ENCODE data around the gene RTF1. TPM values are rescaled to one million over a fixed set of nuclear protein-coding genes. Genes with fewer than 3 reads are reported as not detected.
"Not testable (repeated sequence)": the region's sequence is repeated elsewhere in the genome, so short reads cannot be mapped to it uniquely, and the experiment has no call there.

Gene RTF1
- total RNA-seq, 1 experiment from 2014 or later, result 33.5 TPM

GRCh38 chr15:41445399-41445798 is 28.5 kb downstream of the RTF1 start:
- no peaks in the 10 kb centered on the region for H3K27me3 ChIP-seq (ENCODE audit: low read length)
- peaks cover 63% of the 10 kb centered on the region for H3K79me2 ChIP-seq (ENCODE audit: low read length)
- H3K9me3 ChIP-seq (ENCODE audit: low read length), result no peaks in the 10 kb centered on the region
- no peak overlapping the region for H2AFZ ChIP-seq (ENCODE audit: low read length)
- no peak overlapping the region for H3K4me3 ChIP-seq (ENCODE audit: low read length)
- DNase-seq, result no peak
- H3K27ac ChIP-seq (ENCODE audit: low read length), result no peak overlapping the region
- H3K4me2 ChIP-seq (ENCODE audit: low read depth, low read length, poor library complexity, severe bottlenecking), result no peak overlapping the region
- H3K9ac ChIP-seq (ENCODE audit: low read length), result no peak overlapping the region
- no peaks in the 10 kb centered on the region for H3K9me2 ChIP-seq (replicated peaks; ENCODE audit: insufficient read depth, low read length)
- no peaks in the 10 kb centered on the region for H3K4me1 ChIP-seq (ENCODE audit: low read length)
- no peaks in the 10 kb centered on the region for H4K20me1 ChIP-seq (ENCODE audit: insufficient read depth, low read depth, low read length)
- peaks cover 12% of the 10 kb centered on the region; the same call in 1 of the 2 replicates for H3K36me3 ChIP-seq (ENCODE audit: insufficient read depth, low read length)

DNA sequence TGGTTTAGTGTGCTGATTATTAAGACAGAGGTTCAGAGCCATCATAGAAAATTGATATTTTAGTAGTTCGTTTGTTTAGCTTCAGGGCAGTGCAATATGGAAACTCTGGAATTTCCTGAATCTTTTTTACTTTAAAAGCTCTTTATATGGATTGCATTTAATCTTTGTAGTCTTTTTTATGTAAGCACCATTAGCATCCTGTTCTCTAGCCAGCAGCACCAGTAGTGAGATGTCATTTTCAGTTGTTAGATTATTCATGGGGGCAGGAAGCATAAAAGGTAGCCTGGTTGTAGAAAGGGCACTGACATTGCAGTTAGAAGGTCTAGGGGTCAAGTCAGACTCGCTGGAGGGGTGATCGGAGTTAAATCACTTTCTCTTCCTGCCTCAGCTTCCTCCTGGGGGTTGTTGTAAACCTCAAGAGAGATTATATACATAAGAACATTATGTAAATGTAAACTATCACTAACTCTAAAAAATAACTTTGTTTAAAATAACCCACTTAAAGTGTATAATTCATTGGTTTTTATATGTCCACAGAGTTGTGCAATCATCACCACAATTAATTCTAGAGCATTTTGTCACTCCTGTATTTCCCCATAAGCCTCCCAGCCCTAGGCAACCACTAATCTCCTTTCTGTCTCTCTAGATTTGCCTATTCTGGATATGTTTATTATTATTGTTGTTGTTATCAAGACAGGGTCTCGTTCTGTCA is 45.3 kb downstream of the RTF1 start:
- H3K9ac ChIP-seq (ENCODE audit: low read length), result no peak overlapping the region
- no peak for DNase-seq
- H3K4me2 ChIP-seq (ENCODE audit: low read depth, low read length, poor library complexity, severe bottlenecking), result no peak overlapping the region
- H3K4me1 ChIP-seq (ENCODE audit: low read length), result peaks cover 5% of the 10 kb centered on the region
- no peaks in the 10 kb centered on the region for H3K9me3 ChIP-seq (ENCODE audit: low read length)
- H3K79me2 ChIP-seq (ENCODE audit: low read length), result peaks cover 23% of the 10 kb centered on the region
- no peaks in the 10 kb centered on the region for H3K27me3 ChIP-seq (ENCODE audit: low read length)
- H3K27ac ChIP-seq (ENCODE audit: low read length), result no peak overlapping the region
- H3K4me3 ChIP-seq (ENCODE audit: low read length), result no peak overlapping the region
- H2AFZ ChIP-seq (ENCODE audit: low read length), result no peak overlapping the region
- no peaks in the 10 kb centered on the region for H3K9me2 ChIP-seq (replicated peaks; ENCODE audit: insufficient read depth, low read length)
- H3K36me3 ChIP-seq (ENCODE audit: insufficient read depth, low read length), result peaks cover 41% of the 10 kb centered on the region
- no peaks in the 10 kb centered on the region; the same call in 1 of the 2 replicates for H4K20me1 ChIP-seq (ENCODE audit: insufficient read depth, low read depth, low read length)

DNA sequence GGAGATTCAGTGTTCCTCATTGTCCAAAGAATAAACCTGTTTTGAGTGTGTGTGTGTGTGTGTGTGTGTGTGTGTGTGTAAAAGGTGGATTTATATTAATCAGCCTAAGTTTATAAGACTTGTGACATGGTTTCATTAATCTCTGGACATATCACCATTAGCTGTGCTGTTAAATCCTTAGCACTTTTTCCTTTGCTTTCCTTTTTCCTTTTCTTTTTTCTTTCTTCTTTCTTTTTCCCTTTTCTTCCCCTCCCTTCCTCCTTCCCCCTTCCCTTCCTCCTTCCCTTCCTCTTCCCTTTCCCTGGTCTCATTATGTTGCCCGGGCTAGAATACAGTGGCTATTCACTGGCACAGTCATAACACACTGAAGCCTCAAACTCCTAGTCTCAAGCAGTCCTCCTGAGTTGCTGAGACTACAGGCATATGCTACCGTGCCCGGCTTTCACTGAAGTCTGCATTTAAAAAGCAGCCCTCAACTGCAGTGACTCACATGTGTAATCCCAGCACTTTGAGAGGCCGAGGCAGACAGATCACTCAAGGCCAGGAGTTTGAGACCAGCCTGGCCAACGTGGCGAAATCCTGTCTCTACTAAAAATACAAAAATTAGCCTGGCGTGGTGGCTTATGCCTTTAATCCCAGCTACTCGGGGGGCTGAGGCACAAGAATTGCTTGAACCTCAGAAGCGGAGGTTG is 48.1 kb downstream of the RTF1 start:
- H3K4me2 ChIP-seq (ENCODE audit: low read depth, low read length, poor library complexity, severe bottlenecking), result no peak overlapping the region
- H3K9ac ChIP-seq (ENCODE audit: low read length), result no peak overlapping the region
- no peak for DNase-seq
- H3K9me2 ChIP-seq (replicated peaks; ENCODE audit: insufficient read depth, low read length), result no peaks in the 10 kb centered on the region
- H3K4me1 ChIP-seq (ENCODE audit: low read length), result peaks cover 5% of the 10 kb centered on the region
- no peaks in the 10 kb centered on the region for H3K9me3 ChIP-seq (ENCODE audit: low read length)
- H3K79me2 ChIP-seq (ENCODE audit: low read length), result peaks cover 23% of the 10 kb centered on the region
- H2AFZ ChIP-seq (ENCODE audit: low read length), result no peak overlapping the region
- no peaks in the 10 kb centered on the region; the same call in 1 of the 2 replicates for H4K20me1 ChIP-seq (ENCODE audit: insufficient read depth, low read depth, low read length)
- no peak overlapping the region for H3K4me3 ChIP-seq (ENCODE audit: low read length)
- no peak overlapping the region for H3K27ac ChIP-seq (ENCODE audit: low read length)
- H3K27me3 ChIP-seq (ENCODE audit: low read length), result no peaks in the 10 kb centered on the region
- peaks cover 38% of the 10 kb centered on the region; the same call in 1 of the 2 replicates for H3K36me3 ChIP-seq (ENCODE audit: insufficient read depth, low read length)

DNA sequence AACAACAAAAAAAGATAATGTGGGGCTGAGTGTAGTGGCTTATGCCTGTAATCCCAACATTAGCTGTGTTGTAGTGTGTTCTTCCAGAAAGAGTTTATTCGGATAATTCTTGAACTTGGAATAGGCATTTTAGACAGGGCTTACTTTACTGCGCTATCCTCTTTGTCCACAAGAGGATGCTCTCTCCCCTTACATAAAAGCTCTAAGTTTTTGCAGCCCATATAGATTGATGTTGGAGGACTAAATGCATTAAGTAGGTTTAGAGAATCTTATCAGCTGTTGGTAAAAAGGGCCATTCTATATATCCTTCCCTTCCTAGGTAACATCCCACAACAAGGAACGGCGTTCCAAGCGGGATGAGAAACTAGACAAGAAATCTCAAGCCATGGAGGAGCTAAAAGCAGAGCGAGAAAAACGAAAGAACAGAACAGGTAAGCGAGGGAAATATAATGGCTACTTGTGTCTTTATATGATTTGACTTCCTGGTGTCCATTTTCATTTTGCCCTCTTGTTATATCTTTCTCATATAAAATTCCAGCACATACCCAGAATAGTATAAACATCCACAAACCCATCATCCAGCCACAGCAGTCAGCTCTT is 49.0 kb downstream of the RTF1 start:
- no peak overlapping the region for H3K4me2 ChIP-seq (ENCODE audit: low read depth, low read length, poor library complexity, severe bottlenecking)

DNA sequence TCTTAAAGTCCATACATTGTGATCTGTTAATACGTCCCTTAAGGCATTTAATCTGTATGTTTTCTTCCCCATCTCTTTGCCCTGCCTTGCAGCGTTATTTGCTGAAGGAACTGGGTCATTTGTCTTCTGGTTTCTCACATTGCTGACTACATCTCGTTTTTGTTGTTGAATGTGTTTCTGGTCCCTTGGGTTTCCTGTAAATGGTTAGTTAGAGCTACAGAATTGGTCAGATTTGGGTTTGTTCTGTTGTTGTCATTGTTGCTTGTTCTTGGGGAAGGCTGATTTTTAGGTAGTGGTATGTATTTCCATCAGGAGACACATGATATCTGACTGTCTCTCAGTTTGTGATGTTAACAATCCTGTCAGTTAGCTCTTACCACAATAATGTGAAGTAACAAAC is 49.8 kb downstream of the RTF1 start:
- Histone ChIP-seq H3K9me2 (replicated peaks; ENCODE audit: insufficient read depth, low read length) (no peaks in the 10 kb centered on the region), H3K27me3 (ENCODE audit: low read length) (no peaks in the 10 kb centered on the region), H2AFZ (ENCODE audit: low read length) (no peak overlapping the region), H3K9ac (ENCODE audit: low read length) (no peak overlapping the region), H3K27ac (ENCODE audit: low read length) (no peak overlapping the region), H3K4me1 (ENCODE audit: low read length) (peaks cover 5% of the 10 kb centered on the region), H3K4me2 (ENCODE audit: low read depth, low read length, poor library complexity, severe bottlenecking) (no peak overlapping the region), H3K9me3 (ENCODE audit: low read length) (no peaks in the 10 kb centered on the region), H3K4me3 (ENCODE audit: low read length) (no peak overlapping the region), H3K79me2 (ENCODE audit: low read length) (peaks cover 20% of the 10 kb centered on the region), H4K20me1 (ENCODE audit: insufficient read depth, low read depth, low read length) (no peaks in the 10 kb centered on the region; the same call in 1 of the 2 replicates), H3K36me3 (ENCODE audit: insufficient read depth, low read length) (peaks cover 45% of the 10 kb centered on the region)
- no peak for DNase-seq

More for the DNA sequence above, 49.0 kb downstream of the RTF1 start:
- Histone ChIP-seq H4K20me1 (ENCODE audit: insufficient read depth, low read depth, low read length) (no peaks in the 10 kb centered on the region; the same call in 1 of the 2 replicates), H3K27me3 (ENCODE audit: low read length) (no peaks in the 10 kb centered on the region), H3K36me3 (ENCODE audit: insufficient read depth, low read length) (peaks cover 41% of the 10 kb centered on the region; the same call in 1 of the 2 replicates), H2AFZ (ENCODE audit: low read length) (no peak overlapping the region), H3K4me1 (ENCODE audit: low read length) (peaks cover 5% of the 10 kb centered on the region), H3K4me3 (ENCODE audit: low read length) (no peak overlapping the region), H3K79me2 (ENCODE audit: low read length) (peaks cover 20% of the 10 kb centered on the region), H3K9ac (ENCODE audit: low read length) (no peak overlapping the region), H3K27ac (ENCODE audit: low read length) (no peak overlapping the region), H3K9me3 (ENCODE audit: low read length) (no peaks in the 10 kb centered on the region), H3K9me2 (replicated peaks; ENCODE audit: insufficient read depth, low read length) (no peaks in the 10 kb centered on the region)
- DNase-seq, result peak; percentile 80

- not testable (repeated sequence) for H3K27ac ChIP-seq (ENCODE audit: low read length); H3K4me2 ChIP-seq (ENCODE audit: low read depth, low read length, poor library complexity, severe bottlenecking); H3K9me3 ChIP-seq (ENCODE audit: low read length); H3K4me1 ChIP-seq (ENCODE audit: low read length); DNase-seq; H3K4me3 ChIP-seq (ENCODE audit: low read length); H3K9me2 ChIP-seq (replicated peaks; ENCODE audit: insufficient read depth, low read length); H3K79me2 ChIP-seq (ENCODE audit: low read length); H2AFZ ChIP-seq (ENCODE audit: low read length); H3K27me3 ChIP-seq (ENCODE audit: low read length); H4K20me1 ChIP-seq (ENCODE audit: insufficient read depth, low read depth, low read length); H3K9ac ChIP-seq (ENCODE audit: low read length)
- H3K36me3 ChIP-seq (ENCODE audit: insufficient read depth, low read length), result peaks cover 29% of the 10 kb centered on the region
Observed at GRCh38 chr15:41469644-41470043, 52.7 kb downstream of the RTF1 start.

DNA sequence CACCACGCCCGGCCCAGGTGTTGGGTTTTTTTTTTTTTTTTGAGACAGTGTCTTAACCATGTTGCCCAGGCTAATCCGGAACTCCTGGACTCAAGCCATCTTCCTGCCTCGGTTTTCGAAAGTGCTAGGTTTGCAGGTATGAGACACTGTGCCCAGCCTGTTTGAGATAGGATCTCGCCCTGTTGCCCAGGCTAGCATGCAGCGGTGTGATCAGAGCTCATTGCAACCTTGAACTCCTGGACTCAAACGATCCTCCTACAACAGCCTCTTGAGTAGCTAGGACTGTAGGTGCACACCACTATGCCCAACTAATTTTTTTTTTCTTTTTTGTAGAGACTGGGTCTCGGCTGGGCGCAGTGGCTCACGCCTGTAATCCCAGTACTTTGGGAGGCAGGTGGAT is 56.5 kb downstream of the RTF1 start:
- H2AFZ ChIP-seq (ENCODE audit: low read length), result no peak overlapping the region
- H3K27ac ChIP-seq (ENCODE audit: low read length), result no peak overlapping the region
- no peaks in the 10 kb centered on the region for H3K27me3 ChIP-seq (ENCODE audit: low read length)
- H3K4me2 ChIP-seq (ENCODE audit: low read depth, low read length, poor library complexity, severe bottlenecking), result no peak overlapping the region
- no peaks in the 10 kb centered on the region for H4K20me1 ChIP-seq (ENCODE audit: insufficient read depth, low read depth, low read length)
- no peaks in the 10 kb centered on the region for H3K9me2 ChIP-seq (replicated peaks; ENCODE audit: insufficient read depth, low read length)
- H3K9me3 ChIP-seq (ENCODE audit: low read length), result no peaks in the 10 kb centered on the region
- H3K36me3 ChIP-seq (ENCODE audit: insufficient read depth, low read length), result peaks cover 48% of the 10 kb centered on the region
- no peak for DNase-seq
- H3K9ac ChIP-seq (ENCODE audit: low read length), result no peak overlapping the region
- no peaks in the 10 kb centered on the region for H3K79me2 ChIP-seq (ENCODE audit: low read length)
- no peaks in the 10 kb centered on the region for H3K4me1 ChIP-seq (ENCODE audit: low read length)
- H3K4me3 ChIP-seq (ENCODE audit: low read length), result no peak overlapping the region

DNA sequence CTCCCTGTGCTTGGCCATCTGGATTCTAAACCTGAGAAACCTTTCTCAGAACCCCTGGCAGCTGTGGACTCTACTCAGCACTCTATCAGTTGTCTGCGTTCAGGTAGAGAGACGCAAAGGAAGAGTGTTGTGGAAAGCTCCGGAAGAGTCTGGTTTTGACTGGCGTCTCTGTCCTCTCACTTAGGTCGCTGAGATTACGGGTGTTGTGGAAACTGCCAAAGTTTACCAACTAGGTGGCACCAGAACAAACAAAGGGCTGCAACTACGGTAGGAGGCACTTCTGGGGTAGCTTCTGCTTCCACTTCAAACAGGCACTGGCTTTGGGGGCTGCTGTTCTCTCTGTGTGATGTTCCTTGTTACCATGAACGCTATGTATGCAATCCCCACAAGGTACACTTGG is 57.5 kb downstream of the RTF1 start:
- Histone ChIP-seq H3K9me2 (replicated peaks; ENCODE audit: insufficient read depth, low read length) (no peaks in the 10 kb centered on the region), H3K27ac (ENCODE audit: low read length) (no peak overlapping the region), H3K36me3 (ENCODE audit: insufficient read depth, low read length) (peaks cover 49% of the 10 kb centered on the region), H3K9me3 (ENCODE audit: low read length) (no peaks in the 10 kb centered on the region), H3K4me3 (ENCODE audit: low read length) (no peak overlapping the region), H3K79me2 (ENCODE audit: low read length) (no peaks in the 10 kb centered on the region), H3K9ac (ENCODE audit: low read length) (no peak overlapping the region), H3K4me1 (ENCODE audit: low read length) (no peaks in the 10 kb centered on the region), H4K20me1 (ENCODE audit: insufficient read depth, low read depth, low read length) (no peaks in the 10 kb centered on the region), H3K4me2 (ENCODE audit: low read depth, low read length, poor library complexity, severe bottlenecking) (no peak overlapping the region), H3K27me3 (ENCODE audit: low read length) (no peaks in the 10 kb centered on the region), H2AFZ (ENCODE audit: low read length) (no peak overlapping the region)
- no peak for DNase-seq
